Stimulated activated CD4-positive, alpha-beta T cell treated with anti-CD3 and anti-CD28 coated beads, Interleukin-12 subunit alpha, Interleukin-12 subunit beta, amount 100 ng/mL, for 4 hours (primary cell): ENCODE results near the gene TRAF3.
"Not testable (repeated sequence)": the region's sequence is repeated elsewhere in the genome, so short reads cannot be mapped to it uniquely, and the experiment has no call there.

ENCODE experiments used
- DNase-seq: peaks from one replicate; pipeline ENCODE4 v3.0.0-alpha.2; 2020

TRAF3 gene

DNA sequence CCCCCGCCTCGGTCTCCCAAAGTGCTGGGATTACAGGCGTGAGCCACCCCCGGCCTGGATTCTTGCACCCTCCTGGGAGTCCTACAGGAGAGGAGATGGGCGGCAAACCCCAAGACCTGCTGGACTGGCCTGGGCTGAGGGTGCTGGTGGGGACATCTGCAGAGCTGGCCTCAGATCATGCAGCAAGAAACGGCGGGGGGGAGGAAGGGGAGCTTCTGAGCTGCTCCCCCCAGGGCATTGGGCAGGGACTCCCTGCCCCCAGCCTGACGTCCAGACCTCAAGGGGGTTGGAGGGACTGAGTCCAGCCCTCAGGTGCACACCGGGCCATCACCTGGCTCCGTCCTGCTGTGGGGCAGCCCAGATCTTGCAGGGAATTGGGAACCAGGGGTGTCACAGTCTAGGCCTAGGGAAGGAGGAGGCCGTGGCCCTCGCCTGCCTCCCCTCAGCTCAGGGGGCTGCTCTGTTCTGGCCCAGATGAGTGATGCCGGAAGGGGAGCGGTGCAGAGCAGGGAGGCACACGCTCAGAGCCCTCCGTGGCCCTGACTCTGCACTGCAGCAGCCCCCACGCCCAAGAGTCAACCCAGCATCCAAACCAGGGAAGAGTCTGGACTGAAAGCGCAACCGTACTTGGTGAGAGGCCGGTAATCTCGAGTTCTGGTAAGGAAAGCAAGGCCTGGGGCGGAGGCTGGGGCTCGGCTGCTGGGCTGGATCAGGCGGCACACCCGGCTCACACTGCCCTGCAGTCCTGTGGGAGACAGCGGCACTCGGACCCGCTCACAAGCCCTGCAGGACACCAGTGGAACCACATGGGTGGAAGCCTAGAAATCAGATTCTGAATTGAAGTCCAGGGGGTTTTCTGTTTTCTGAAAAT lies 136.3 kb downstream of the TRAF3 start:
- DNase-seq = no peak

DNA sequence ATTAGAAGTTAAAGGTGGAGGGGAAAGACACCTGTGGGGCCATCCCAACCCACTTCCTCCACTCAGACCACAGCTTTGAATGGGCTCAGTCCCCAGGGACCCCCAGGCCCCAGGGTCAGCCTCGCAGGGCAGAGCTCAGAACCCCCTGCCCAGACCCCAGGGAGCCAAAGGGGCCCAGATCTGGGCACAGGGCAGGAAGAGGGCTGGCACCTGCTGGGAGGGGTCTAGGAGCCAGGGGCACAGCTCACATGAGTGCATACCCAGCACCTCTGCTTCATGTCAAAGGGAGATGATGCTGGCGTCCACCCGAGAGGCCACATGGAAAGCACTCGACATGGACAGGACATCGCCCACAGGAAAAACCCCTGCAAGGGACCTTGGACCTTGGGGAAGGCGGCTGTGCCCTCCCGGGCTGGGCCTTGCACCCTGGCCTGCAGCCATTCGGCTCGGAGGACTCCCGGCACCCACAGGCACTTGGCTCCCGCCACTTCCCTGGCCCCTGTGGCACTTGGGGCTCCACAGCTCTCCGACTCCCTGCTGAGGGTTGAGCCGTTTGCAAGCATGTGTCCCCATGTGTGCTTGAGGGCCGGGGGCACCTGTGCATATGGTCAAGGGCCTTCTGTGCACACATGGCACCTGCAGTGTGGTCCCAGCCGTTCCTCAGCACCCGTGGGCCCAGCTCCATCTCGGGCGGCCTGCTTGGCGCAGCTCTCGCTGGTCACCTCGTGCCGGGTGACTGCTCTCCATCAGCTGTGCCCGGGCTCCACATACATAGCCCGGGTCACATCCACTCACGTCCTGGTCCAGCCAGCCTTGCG lies 137.4 kb downstream of the TRAF3 start:
- no peak for DNase-seq

DNA sequence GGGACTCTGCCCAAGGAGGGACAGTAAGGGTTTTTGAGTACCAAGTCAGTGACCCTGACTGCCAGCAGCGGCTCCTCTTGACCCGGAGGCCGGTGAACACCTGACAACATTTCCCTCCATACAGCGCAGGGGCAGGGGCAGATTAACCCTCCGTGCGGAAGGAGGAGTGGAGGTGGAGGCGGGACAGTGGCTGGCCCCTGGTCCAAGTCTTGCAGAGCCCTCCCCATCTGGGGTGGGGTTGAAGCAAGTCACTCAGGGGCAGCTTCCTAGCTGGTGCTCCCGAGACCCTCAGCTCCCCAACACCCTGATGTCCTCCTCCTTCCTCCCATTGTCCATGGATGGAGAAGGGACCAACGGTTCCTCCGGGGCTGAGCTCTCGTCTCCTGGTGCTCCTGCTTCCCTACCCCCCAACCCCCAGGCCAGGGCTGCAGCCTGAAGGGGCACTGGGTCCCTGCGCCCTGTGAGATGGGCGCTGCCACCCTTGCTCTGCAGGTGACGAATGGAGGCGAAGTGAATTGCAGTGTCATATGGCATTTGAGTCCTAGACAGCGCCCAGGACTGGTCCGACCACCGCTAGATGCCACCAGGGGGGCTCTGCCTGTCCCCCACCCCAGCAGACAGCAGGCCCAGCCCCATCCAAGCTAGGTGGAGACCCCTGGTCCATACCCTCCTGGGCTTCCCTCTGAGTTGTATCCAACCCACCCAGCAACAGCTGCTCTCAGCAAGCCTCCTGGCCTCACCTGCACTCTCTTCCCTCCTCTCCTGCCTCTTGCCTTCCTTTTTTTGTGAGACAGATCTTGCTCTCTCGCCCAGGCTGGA lies 138.3 kb downstream of the TRAF3 start:
- DNase-seq = no peak

DNA sequence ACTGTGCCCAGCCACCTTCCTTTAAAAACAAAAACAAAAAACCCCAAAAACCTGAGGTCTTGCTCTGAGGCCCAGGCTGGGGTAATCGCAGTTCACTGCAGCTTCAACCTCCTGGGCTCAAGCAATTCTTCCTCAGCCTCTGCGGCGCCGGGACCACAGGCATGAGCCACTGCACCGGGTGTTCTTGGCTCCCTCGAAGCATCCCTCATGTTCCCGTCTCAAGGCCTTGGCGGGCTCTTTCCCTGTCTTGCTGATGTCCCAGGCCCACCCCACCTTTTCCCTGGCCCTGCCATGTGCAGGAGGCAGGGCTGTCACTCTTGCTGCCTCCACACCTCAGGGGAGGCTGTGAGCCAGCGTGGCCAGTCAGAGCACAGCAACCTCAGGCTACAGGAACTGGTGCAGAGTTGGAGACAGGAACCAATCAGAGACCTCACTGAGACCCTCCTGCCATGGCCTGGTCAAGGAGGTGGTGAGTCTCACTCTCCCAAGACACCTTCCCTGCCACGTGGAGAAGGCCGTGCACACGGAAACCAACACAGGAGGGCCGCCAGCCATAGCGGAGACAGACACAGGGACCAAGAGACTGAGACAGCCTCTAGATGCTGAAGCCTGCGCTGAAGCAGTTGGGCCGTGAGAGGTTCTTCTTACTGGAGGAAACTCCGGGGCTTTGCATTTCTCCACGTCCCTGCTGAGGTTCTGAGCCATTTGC lies 139.3 kb downstream of the TRAF3 start:
- DNase-seq = no peak

DNA sequence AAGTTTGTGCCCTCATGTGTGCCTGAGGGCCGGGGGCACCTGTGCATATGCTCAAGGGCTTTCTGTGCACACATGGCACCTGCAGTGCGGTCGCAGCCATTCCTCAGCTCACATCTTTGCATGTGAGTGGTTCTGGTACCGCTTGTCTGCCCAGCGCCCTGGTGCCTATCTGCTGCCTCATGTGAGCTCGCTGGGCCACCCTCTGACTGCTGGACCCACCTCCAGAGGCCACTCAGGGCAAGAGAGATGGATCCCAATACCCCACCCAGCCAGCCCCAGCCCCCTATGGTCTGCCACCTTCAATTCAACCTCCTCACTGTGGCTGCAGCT lies 139.8 kb downstream of the TRAF3 start:
- DNase-seq = no peak

DNA sequence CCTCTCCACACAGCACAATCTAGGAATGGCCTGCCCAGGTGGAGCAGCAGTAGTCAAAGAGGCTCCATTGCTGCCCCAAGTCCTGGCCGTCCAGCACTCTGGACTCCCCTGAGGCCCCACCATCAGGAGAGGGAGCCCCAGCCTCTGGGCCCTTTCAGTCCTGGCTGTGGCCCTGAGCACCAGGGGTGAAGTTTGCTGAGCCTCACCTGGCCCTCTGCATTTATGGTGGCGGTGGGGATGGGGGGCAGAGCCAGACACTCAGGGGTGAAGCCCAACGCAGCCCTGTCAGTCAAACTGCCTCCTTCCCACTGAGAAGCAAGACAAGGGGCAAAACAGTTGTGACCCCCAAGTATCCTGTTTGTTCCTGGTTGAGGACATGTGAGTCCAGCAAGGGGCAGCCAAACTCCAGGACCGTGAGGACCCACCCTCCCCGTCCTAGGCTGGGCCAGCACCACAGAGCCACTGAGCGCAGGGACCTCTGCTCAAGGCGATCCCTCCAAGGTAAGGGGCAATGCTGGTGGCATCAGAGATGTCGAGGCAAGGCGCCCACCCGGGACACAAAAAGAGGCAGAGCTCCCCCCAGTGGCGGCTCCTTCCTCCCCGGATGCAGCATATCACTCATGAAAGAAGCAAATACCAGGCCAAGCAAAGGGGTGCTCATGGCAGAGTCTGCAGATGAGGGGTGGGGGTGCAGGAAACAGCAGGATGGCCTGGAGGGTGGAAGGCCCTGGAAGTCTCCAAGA lies 140.4 kb downstream of the TRAF3 start:
- DNase-seq = peak; percentile 62

DNA sequence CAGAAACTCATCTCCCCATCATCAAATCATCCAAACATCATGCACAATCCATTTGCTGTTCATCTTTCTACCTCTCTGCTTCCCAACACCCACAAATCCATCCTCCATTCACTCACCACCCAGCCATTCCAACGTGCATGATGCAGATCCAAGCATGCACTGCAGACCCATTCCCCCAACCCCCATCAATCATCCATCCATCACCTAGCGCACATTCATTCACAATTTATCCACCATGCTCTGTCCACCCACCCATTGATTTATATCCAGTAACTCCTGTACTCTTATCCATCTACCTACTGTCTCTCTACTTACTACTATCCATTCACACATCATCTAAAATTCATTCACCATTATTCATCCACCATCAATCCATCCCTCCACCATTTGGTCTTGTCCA lies 141.2 kb downstream of the TRAF3 start:
- no peak for DNase-seq

DNA sequence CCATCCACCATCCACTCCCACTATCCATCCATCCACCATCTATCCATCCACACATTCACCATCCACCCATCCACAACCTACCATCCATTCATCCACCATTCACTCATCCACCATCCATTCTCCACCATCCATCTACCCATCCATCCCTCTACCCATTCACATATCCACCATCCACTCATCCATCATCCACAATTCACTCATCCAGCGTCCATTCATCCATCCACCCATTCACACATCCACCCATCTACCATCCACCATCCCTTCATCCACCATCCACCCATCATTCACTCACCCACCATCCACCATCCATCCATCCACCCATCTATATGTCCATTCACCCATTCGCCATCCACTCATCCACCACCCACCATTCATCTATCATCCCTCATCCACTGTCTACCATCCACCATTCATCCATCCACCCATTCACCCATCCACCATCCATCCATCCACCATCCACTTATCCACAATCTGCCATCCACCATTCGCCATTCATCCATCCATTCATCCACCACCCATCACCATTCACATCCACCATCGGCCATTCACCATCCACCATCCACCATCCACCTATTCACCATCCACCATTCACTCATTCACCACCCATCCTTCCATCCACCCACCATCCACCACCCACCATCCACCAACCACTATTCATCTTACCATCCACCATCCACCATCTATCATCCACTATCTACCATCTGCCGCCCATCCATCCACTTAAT lies 143.2 kb downstream of the TRAF3 start:
- DNase-seq = no peak

DNA sequence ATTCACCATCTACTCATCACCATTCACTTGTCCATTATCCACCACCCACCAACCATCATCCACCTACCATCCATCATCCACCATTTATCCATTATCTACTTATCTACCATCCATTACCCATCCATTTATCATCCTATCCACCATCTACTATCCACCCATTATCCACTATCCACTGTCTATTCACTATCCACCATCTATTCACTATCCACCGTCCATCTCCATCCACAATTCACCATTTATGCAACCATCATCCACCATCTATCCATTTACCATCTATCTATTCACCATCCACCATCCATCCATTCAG lies 143.7 kb downstream of the TRAF3 start:
- DNase-seq = no peak

DNA sequence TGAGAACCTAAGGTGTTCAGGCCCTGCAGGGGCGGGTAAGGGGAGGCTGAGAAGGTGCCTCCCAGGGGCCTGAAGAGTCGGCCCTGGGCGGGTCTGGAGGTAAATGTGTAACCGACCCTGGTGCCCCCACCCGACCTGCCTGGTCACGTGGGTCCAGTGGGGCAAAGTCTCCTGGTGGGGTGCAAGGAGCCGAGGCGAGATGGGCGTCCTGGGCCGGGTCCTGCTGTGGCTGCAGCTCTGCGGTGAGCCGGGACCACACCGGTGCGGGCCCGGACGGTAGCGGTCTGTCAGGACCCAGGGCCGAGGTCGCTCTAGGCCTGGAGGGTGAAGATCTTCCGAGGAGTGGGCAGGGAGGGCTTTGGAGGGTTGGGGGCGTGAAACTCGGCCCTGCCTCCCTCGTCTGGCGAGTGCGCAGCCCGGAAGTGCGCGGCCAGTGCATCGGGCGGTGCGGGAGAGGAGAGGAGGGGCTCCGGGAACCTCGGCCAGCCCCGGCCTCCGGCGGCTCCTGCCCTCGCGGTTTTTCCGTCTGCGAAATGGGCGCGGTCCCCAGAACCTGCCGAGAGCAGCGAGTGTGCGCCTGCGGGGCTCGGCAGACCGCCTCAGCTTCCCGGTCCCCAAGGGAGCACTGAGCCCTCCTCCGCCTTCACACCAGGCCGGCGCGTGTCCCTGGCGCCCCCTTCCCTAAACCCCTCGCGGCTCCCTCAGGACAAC lies 145.4 kb downstream of the TRAF3 start, which contains the start of gene AMN:
Gene AMN, plus strand, starts transcription at position 174 of the 711 bp plus-strand sequence. Its CDS starts 26 bp downstream, at position 200.
- no peak for DNase-seq

DNA sequence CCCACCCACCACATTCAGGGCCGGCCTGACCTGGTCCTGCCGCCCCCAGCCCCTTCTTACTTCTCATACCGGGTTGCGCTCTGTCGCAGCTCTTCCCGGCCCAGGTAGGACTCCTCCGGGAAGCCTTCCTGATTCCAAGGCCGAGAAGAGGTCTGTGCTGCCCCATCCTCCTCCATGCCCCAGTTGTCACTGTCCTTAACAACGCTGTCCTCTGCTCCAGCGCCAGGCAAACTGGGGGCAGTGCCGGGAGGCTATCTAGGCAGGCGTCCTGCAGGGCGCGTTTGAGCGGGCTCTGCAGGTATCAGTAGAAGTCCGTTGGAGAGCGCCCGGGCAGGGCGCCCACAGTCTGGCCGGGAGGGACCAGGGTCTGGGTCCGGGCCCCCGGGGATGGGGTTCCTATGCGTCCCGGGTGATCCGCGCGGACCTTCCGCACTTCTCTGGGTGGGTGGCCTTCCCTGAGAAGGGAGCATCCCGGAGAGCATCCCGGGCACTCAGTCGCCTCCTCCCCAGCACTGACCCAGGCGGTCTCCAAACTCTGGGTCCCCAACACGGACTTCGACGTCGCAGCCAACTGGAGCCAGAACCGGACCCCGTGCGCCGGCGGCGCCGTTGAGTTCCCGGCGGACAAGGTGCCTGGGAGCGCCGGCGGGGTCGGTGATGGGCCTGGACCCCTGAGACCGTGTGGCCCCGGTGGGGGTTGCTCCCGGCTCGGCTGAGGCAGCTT lies 146.1 kb downstream of the TRAF3 start:
- DNase-seq = no peak

DNA sequence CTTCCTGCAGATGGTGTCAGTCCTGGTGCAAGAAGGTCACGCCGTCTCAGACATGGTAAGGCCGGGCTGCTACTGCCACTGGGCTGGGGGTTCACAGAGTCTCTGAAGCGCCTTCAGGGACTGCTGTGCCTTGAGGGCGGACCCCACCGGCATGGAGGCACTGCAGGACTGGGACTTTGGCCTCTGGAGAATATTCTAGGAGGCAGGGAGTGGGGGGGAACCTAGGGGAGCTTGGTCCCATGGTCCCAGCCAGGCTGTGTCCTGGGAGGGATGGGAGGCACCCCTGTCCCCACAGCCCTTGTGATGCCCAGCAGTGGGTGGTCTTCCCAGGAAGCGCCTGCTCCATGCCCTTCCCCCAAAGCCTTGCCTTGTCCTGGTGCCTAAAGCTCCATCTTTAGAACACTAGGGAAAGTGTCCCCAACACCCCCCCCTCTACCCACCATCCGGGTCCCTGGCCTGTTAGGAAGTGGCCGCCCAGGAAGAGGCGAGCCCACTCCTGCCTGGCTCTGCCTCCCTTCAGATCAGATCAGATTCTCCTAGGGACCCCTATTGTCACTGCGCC lies 146.8 kb downstream of the TRAF3 start:
- no peak for DNase-seq

DNA sequence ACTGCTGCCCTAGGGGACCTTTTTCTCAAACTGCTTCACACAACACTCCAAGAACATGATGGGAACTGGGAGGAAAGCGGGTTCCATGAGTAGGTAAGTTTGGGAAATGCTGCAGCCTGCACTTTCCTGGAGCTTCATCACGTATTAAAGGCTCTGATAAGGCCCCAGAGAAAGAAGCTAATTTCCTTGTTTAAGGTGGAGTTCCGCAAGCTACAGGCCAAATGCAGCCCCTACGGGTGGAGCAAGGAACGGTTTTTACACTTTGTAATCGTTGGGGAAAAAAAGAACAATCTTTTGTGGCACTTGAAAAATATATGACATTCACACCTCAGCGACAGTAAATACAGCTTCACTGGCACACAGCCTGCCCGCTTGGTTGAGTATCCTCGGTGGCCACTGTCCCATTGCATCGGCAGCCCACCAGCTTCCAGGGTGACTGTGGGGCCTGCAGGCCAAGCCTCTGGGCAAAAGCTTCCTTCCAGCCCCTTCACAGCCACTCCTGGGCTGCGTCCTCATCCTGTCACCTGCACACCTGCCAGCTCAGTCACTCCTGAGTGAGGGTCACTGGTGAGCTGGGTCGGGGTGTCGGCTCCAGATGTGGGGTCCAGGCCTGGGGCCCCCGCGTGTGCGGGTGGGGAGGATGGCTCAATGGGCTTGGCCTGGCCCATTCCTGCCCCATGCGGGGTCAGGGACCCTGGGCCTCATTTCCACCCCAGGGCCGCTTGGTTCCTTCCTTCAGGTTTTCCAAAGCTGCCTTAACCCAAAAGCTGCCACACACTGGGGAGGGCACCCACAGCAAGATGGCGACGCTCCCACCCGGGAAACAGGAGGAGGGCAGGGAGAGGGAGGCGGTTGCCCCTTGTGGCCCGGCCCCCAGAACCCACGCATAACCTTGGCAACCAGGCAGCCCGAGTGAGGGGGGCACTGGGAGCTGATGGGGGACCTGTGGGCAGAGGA lies 147.7 kb downstream of the TRAF3 start:
- DNase-seq = no peak

DNA sequence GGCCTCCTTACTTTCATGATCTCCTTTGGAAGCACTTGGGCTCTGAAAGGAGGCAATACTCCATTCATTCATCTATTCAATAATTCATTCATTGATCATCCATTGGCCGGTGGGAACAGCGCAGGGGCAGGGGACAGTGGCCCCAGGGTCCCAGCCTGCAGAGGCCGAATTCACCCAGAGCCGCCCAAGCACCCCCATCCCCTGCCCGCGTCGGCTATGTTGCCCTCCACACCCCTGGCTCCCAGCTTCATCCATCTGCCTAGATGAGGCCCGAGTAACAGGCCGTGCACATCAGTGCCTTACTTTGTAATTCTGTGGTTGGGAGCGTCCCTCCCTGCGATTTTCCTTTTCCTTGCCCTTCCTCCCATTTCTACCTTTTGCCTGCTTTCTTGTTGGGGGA lies 148.4 kb downstream of the TRAF3 start:
- DNase-seq = no peak

DNA sequence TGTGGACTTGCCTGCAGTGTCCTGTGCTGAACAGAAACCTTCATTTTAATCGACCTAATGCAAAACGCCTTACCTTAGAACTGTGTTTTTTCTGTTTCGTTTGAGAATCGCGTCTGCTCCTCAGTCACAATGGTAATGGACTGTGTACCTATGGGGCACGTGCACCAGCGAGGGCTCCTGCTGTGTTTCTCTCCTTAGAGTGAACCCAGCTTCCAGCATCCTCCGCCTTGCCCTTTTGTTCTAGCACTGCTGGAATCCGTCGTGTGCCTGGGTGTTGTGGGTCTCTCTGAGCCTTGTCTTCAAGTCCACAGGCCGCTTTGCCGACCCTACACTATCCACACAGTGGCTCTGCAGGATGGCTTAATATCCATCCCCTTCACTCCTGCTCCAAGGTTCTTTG lies 148.9 kb downstream of the TRAF3 start:
- no peak for DNase-seq

DNA sequence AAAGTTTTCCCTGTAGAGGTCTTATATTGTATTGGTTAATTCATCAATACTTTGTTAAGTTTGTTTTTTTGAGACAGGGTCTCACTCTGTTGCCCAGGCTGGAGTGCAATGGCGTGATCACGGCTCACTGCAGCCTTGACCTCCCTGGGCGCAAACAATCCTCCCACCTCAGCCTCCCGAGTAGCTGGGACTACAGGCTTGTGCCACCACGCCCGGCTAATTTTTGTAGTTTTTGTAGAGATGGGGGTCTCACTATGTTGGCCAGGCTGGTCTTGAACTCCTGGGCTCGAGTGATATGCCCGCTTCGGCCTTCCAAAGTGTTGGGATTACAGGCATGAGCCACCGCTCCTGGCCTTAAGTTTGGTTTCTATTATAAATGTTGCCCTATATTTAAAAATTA lies 149.6 kb downstream of the TRAF3 start:
- DNase-seq = not testable (repeated sequence)

DNA sequence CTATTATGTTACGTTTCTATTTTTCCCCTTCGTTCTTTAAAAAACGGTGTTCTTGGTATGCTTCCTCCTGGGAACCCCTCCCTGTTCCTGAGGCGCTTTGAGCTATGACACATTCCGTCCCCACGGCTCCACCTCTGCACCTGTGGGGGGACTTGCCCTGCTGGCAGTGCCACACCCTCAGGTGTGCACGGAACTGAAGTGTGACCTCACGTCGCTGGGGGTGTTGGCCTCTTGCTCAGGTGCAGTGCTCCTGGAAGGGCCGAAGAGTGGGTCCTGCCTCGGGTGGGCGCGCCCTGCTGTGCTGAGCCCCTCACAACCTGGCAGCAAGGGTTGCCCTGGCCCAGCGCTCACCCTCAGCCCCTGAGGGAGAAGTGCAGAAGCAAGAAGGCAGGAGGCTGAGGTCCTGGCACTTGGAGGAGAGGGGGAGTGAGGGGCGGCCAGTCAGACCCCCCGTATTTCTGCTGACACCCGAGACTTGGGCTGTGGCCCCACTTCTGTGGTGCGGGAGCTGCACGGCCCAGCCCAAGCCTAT lies 150.2 kb downstream of the TRAF3 start:
- no peak for DNase-seq

DNA sequence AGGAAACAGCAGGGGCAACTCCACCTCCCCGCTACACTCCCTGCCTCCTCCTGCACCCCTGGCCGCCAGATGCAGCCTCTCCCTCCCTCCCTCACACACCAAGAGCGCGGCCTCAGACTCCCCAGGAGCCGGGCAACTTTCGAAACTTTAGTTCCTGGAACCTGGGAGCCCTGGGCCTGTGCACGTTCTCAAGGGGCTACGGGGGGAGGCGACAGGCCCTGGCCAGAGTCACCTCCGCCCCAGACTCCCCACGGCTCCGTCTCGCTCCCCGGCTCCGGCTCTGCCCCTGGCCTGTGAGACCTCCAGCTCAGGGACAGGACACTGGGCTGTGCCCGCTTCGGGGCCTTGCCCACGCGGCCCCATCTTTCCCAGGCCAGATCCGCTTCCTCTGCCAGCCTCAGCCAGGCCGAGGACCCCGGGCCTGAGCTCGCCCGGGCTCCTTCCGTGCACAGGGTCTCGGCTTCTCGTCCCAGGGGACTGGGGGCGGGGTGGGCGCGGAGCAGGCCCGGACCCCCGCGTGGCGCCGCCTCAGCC lies 150.7 kb downstream of the TRAF3 start:
- DNase-seq = no peak
